Inflammatory macrophage (primary cell): Measurements from ENCODE around the gene ANO5.
A peak's percentile ranks its signal among the peaks of the same experiment; 100 is the strongest.

Source experiments
- DNase-seq, 2 donors: peaks; one replicate each; pipeline ENCODE4 v3.0.0-alpha.2; 2020 to 2022
- total RNA-seq, 18 experiments: gene quantifications; one replicate each; lab custom pipeline; 2026; ENCODE audit warnings: mixed read lengths in 6 of 18, inconsistent platforms in 2 of 18; lab: John Stamatoyannopoulos, UW

The ANO5 gene
- 20.9 to 82.0 (median 39.7) reads per million in 18 experiments for total RNA-seq

- DNase-seq: peak; percentile 11 to 13
Measured at GRCh38 chr11:22192642-22193347, at the start of gene ANO5. Gene ANO5, plus strand, starts transcription at chr11:22193085. Its CDS starts 408 bp downstream, at chr11:22193493.

- no peak for DNase-seq
Measured at GRCh38 chr11:22151649-22152197, 41.2 kb upstream of the ANO5 start.

- DNase-seq: peak in 1 of 2 donors; percentile 20
Measured at GRCh38 chr11:22157531-22157930, 35.4 kb upstream of the ANO5 start.

- no peak for DNase-seq
Measured at GRCh38 chr11:22161489-22161888, 31.4 kb upstream of the ANO5 start.

GRCh38 chr11:22162756-22163155 lies 30.1 kb upstream of the ANO5 start:
- peak; percentile 34 to 46 for DNase-seq

GRCh38 chr11:22163394-22163797 lies 29.5 kb upstream of the ANO5 start:
- peak; percentile 97 to 98 for DNase-seq

GRCh38 chr11:22165087-22165486 lies 27.8 kb upstream of the ANO5 start:
- no peak for DNase-seq

GRCh38 chr11:22165759-22166513 lies 26.9 kb upstream of the ANO5 start:
- no peak for DNase-seq

GRCh38 chr11:22169833-22170232 lies 23.1 kb upstream of the ANO5 start:
- DNase-seq: peak in 1 of 2 donors; percentile 22

- DNase-seq: no peak
Measured at GRCh38 chr11:22173532-22173931, 19.4 kb upstream of the ANO5 start.

GRCh38 chr11:22177186-22177585 lies 15.7 kb upstream of the ANO5 start:
- DNase-seq: no peak

GRCh38 chr11:22179626-22180025 lies 13.3 kb upstream of the ANO5 start:
- no peak for DNase-seq

GRCh38 chr11:22180131-22180530 lies 12.8 kb upstream of the ANO5 start:
- no peak for DNase-seq

- DNase-seq: no peak
Measured at GRCh38 chr11:22189660-22190059, 3.2 kb upstream of the ANO5 start.

GRCh38 chr11:22190827-22191463 lies 1.9 kb upstream of the ANO5 start:
- DNase-seq: no peak

- no peak for DNase-seq
Measured at GRCh38 chr11:22192289-22192641, 620 bp upstream of the ANO5 start.

- no peak for DNase-seq
Measured at GRCh38 chr11:22193348-22194051, 615 bp downstream of the ANO5 start.

GRCh38 chr11:22194306-22194705 lies 1.4 kb downstream of the ANO5 start:
- no peak for DNase-seq

GRCh38 chr11:22194907-22195306 lies 2.0 kb downstream of the ANO5 start:
- no peak for DNase-seq

GRCh38 chr11:22197139-22198005 lies 4.5 kb downstream of the ANO5 start:
- DNase-seq: no peak

- DNase-seq: no peak
Measured at GRCh38 chr11:22199243-22199642, 6.4 kb downstream of the ANO5 start.

GRCh38 chr11:22203281-22203680 lies 10.4 kb downstream of the ANO5 start:
- no peak for DNase-seq
